GM18520 (cell line): ENCODE results near the gene RCOR3.

Source experiments
- ATAC-seq: cut with Tn5 transposase; IDR thresholded peaks from one replicate; pipeline ENCODE4 v1.9.1; 2021; ENCODE audit not compliant: unreplicated experiment

RCOR3 gene

DNA sequence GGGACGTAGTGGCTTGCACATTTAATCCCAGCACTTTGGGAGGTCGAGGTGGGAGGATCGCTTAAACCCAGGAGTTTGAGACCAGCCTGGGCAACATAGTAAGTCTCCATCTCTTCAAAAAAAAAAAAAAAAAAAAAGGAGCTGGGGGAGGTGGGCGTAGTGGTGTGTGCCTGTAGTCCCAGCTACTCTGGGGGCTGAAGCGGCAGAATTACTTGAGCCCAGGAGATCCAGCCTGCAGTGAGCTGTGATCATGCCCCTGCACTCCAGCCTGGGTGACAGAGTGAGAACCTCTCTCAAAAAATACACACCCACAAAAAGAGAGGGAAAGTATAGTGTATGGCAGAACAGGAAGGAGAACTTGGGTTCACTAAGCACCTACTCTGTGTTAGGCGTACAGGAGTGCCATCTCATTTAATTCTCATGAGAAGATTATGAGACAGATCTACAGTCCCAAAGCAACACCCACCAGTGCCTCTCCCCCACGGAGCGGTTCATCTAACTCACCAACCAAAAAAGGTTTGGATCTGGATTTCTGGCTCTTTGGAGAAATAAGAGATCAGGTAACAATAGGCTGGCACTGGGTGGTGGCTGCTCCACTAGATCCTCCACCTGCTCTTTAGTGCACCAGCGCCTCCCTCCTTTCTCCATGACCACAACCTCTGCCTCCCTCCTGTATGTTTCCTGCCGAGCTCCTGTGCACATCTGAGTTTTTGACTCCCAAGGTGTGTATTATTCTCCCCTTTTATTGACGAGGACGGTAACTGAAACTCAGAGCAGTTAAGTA is 66.0 kb downstream of the RCOR3 start:
- no peak for ATAC-seq

DNA sequence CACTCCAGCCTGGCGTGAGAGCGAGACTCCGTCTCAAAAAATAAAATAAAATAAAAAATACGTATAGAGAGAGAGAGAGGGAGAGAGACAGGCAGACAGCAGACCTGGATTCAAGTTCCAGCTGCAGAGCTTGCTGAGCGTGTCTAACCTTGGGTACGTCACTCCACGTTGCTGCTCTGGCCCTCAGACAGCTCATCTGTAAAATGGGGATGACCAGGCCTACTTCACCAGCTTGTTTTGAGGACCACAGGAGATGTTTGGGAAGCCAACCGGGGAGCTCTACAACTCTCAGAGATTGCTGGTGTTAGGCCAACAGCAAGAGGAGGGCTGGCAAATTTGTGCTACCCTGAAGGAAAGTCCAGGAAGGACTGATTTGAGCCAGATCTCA is 67.0 kb downstream of the RCOR3 start:
- no peak for ATAC-seq

DNA sequence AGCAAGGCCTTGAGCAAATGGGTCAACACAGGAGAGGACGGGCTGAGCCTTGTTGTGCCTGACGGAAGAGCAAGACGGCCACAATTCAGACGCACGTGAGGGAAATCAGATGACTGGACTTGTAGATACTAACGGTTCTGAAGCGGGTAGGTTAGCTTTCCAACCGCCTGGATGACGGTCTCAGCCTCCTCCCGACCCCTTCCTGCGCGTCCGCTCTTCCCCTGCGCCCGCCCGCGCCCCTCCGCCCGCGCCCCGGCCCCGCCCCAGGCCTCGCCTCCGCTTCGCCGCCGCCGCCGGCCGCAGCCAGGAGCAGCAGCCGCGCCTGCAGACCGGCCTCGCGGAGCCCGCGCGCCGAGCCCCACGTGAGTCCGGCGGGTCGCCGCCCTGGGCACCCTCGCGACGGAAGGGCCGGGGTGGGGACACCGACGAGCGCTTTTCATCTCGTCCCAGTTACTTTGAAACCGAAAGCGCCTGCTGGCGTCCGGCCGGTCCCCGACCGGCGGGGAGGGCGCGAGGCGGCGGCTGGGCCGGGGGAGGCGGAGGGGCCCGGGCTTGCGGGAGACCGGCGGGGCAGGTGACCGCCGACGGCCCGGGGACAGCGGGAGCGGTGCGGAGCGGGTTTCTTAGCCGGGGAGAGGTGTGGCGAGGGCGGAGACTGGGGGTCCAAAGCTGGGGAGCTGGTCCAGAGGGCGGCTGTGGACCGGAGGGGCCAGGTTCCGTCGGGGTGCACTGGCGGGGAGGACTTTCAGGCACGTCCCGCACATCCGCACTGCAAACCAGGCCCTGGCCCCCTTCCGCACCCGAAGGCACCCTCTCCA is 67.6 kb downstream of the RCOR3 start, which contains the start of gene TRAF5:
Gene TRAF5 (plus strand): TSS at position 306 of the 818 bp plus-strand sequence. CDS start 26,407 bp downstream, outside the sequence.
- ATAC-seq: no peak

GRCh38 chr1:211327346-211327921 is 68.3 kb downstream of the RCOR3 start:
- peak; percentile 26 for ATAC-seq

DNA sequence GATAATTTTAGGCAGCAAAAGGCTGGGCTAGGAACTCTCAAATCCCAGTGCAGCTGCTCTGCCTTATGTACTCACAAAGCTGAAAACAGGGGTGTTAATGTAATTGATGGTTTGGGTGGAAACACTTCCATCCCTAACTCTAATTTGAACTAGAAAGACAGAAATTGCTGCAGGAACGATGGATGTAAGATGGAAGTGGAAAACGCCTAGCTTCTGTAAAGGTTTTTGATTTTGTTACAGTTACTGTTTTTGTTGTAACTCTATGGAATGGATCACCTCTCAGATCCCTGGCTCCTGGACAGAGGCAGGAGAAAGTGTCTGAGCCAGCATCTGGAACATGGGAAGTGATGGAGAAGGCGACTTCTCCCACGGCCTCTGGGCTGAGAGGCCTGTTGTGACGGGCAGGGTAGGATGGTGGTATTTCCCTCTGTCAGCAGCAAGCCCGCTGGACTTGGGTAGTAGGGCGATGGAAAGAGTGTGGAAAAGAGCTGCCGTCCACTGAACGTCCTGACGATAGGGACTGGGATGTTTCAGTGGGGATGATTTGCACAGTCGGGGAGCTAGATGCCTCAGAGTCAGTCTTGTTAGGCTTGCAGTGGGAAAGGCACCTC is 69.0 kb downstream of the RCOR3 start:
- ATAC-seq: no peak

- no peak for ATAC-seq
These were observed 69.8 kb downstream of the RCOR3 start for GRCh38 chr1:211328866-211329475.

DNA sequence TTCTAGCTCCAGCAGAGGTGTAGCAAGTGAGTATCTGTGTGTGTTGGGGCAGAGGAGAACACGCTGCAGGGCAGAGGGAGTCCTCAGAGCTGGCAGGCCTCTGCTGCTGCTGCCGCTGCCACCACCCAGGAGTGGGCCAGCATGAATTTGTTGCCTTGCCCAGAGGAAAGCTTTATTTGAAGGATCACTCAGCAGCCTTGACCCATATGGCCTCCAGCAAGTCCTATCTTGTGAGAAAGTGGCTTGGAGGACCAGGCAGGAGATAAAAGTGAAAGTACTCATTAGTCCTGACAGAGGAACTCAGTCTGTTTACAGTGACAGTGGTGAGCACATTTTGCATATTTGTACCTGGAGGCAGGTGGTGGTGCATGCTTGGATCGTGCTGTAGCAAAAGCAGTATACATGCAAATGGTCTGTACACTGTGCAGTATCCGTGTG is 70.6 kb downstream of the RCOR3 start:
- ATAC-seq: peak; percentile 30

- ATAC-seq: no peak
These were observed 71.2 kb downstream of the RCOR3 start for GRCh38 chr1:211330282-211330936.

GRCh38 chr1:211331011-211331709 is 72.0 kb downstream of the RCOR3 start:
- ATAC-seq: no peak

GRCh38 chr1:211332036-211332616 is 73.0 kb downstream of the RCOR3 start:
- ATAC-seq: no peak

- ATAC-seq: no peak
These were observed 73.7 kb downstream of the RCOR3 start for GRCh38 chr1:211332830-211333229.

DNA sequence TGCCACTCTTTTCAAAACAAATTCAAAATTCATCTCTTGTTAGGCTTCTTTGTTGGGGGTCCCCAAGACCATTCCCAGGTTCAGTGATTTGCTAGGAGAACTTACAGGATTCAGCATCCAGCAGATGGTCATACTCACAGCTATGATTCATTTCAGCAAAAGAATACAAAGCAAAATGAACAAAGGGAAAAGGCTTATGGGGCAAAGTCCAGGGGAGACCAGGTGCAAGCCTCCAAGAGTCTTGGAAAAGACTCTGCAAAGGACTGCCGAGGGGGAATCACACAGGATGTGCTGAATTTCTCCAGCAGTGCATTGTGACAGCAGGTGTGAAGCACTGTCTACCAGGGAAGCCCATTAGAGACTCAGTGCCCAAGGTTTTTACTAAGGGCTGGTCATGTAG is 74.7 kb downstream of the RCOR3 start:
- ATAC-seq: no peak

GRCh38 chr1:211334986-211335385 is 75.8 kb downstream of the RCOR3 start:
- no peak for ATAC-seq

DNA sequence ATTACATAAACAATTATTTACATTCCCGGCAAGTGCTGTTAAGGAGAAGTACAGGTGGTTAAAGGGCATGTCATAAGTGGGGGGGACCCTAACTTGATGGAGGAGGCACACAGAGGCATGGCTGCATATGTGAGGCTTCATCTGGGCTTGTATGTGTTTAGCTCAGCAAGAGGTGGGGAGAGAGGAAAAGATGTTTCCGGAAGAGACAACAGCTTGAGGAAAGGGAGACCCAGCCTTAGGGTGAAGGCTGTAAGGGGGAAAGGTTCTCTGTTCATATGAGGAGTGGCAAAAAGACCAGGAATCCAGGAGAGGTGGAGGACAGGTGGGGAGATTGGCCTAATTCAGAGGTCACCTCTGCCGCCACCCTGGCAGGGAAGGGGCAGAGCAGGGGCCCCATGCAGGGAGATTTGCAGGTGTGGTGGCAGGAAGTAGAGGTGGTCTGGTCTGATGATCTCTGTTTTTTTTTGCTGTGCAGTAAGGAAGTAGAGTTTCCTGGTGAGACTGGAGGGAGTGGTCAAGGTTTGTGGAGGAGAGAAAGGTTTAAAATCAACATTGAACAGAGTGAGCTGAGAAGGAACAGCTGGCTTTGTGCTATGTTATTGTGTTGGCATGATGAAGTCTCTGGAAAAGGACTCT is 76.5 kb downstream of the RCOR3 start:
- peak; percentile 72 for ATAC-seq

GRCh38 chr1:211336161-211336560 is 77.0 kb downstream of the RCOR3 start:
- ATAC-seq: no peak

- ATAC-seq: no peak
These were observed 77.6 kb downstream of the RCOR3 start for GRCh38 chr1:211336775-211337174.

DNA sequence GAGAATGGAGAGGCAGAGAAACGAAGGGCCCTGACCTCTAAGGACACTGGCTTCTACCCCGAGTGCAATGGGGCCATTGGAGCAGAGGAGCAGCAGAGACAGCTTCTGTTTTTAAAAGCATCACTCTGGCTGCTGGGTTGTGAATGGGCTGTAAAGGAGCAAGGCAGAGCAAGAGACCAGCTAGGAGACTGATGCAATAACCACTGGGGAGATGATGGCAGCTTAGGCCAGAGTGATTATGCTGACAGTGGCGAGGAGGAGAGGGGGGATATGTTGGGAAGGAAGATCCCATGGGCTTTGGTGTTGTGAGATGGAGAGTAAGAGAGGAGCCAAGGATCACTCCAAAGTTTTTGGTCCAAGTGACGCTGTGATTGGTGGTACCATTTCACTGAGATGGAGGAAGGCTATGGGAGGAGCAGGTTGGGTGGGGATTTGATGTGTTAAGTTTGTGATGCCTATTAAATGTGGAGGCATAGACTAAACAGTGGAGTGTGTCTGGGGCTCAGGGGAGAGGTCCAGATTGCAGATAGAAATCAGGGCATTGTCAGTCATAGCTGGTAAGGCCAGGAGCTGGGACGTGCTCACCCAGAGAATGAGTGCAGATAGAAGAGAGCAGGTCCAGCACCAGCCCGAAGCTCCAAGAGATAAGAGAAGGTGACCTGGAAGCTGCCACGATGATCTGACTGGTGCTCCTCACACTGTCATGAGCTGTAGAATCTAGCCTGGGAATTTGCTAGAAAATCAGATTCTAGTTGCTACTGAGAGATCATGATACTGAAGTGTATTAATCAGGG is 78.5 kb downstream of the RCOR3 start:
- no peak for ATAC-seq

DNA sequence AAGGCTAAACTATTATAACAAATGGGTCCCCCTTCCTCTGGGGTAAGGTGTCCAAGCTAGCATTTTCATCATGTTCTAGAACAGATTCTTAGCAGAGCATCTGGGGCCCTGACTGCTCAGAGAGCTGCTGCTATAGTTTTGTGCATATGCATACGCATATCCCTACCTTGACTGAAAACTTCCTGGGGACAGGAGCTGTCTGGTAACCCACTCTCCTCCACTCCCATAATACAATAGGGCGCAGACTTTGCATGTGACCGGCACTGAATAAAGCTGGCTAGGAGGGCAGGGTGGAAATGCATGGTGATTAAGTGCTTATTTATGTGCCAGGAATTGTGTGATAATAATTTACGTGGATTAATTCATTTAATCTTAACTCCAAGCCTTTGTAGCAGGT is 79.1 kb downstream of the RCOR3 start:
- ATAC-seq: no peak
